Effector memory CD8-positive, alpha-beta T cell (primary cell): ENCODE measurements around the gene FAM131C.
A peak's percentile ranks its signal among the peaks of the same experiment; 100 is the strongest.
"Not testable (repeated sequence)": the region's sequence is repeated elsewhere in the genome, so short reads cannot be mapped to it uniquely, and the experiment has no call there.

ENCODE experiments used
- ATAC-seq: fragments of 150-1000 bp; cut with Tn5 transposase; replicated peaks from 2 replicates; pipeline ENCODE4 v1.10.0; 2021; ENCODE audit warnings: mild to moderate bottlenecking, moderate library complexity
- DNase-seq, 3 experiments: peaks; one replicate each; pipeline ENCODE4 v3.0.0; 2021
- H3K27ac Mint-ChIP-seq, 2 donors: one replicate each; pipeline ENCODE4 v1.8.0; 2022; ENCODE audit warnings: mild to moderate bottlenecking in 2 of 2, mixed read lengths in 2 of 2, moderate library complexity in 2 of 2
- H3K27me3 Mint-ChIP-seq, 2 donors: one replicate each; pipeline ENCODE4 v1.8.0; 2022; ENCODE audit warnings: mixed read lengths in 2 of 2
- H3K36me3 Mint-ChIP-seq: one replicate; pipeline ENCODE4 v1.8.0; 2022; ENCODE audit warnings: mild to moderate bottlenecking, moderate library complexity, mixed read lengths; ENCODE audit not compliant: insufficient read depth
- H3K4me1 Mint-ChIP-seq, 2 donors: one replicate each; pipeline ENCODE4 v1.8.0; 2022; ENCODE audit warnings: low read depth in 2 of 2, mixed read lengths in 2 of 2
- H3K4me3 Mint-ChIP-seq, 2 donors: one replicate each; pipeline ENCODE4 v1.8.0; 2022; ENCODE audit warnings: mild to moderate bottlenecking in 2 of 2, mixed read lengths in 2 of 2, moderate library complexity in 2 of 2
- H3K9me3 Mint-ChIP-seq, 2 donors: one replicate each; pipeline ENCODE4 v1.8.0; 2022; ENCODE audit warnings: mixed read lengths in 2 of 2

FAM131C gene

DNA sequence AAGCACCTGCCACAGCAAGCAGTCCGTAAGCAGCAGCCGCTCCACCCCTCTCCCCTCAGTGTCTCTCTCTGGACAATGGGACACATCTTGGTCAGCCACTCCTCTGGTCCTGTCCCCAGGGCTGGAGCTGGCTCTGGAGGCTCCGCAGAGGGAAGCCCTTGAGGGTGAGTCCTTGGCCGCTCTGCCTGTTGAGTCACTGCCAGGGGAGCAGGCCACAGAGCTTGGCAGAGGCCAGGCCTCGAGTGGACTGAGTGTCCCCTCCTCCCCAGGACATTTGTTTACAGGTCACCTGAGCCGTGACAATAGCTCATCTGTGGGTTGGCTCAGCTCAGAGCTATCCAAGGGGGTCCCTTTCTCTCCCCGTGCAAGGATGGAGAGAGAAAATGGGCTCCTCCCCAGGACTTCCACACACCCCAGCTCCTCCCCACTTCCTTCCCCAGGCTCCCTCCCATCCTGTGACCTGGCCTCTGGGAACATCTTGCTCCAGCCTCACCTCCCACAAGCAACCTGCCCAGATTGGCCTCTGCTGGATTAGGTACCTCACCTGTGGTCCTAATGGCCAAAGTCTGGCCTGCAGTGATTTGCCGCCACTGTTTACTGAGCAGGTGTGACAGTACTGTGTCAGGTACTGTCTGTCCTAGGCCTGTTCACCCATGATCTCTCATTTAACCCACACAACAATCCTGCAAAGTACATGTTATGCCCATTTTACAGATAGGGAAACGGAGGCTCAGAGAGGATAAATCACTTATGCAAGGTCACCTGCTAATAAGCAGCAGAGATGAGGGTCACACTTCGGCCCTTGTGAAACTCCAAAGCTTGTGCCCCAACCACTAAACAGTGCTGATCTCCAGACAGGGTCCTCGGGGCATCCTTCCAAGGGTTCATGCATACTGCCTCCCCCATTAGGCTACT is 4.8 kb downstream of the FAM131C start:
- ATAC-seq = no peak
- H3K9me3 Mint-ChIP-seq = no peaks in the 10 kb centered on the region
- no peak overlapping the region for H3K4me3 Mint-ChIP-seq
- H3K36me3 Mint-ChIP-seq = peaks cover 3% of the 10 kb centered on the region
- DNase-seq = no peak
- no peak overlapping the region for H3K27ac Mint-ChIP-seq
- H3K4me1 Mint-ChIP-seq = peaks cover 24 to 41% of the 10 kb centered on the region in 2 donors
- H3K27me3 Mint-ChIP-seq = peaks cover 11 to 41% of the 10 kb centered on the region in 2 donors

DNA sequence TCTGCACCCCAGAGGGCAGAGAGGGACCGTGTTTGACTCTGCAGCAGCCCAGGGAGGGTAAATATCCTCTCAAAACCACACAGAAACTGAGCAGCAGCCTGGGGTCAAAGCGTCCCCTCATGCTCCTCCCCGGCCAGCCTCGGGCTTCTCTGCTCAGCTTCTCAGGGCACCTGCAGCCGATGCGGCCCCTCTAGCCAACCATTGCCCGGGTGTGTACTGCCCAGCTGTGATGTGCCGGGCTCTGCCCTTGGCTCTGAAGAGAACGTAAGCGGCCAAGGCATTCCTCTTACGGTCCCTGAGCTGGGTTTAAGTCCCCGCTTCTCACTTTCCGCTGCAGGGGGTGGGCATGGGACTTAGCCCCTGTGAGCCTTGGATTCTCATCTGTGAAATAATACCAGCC is 5.5 kb downstream of the FAM131C start:
- Mint-ChIP-seq H3K27ac (no peak overlapping the region), H3K9me3 (no peaks in the 10 kb centered on the region), H3K36me3 (peaks cover 3% of the 10 kb centered on the region)

DNA sequence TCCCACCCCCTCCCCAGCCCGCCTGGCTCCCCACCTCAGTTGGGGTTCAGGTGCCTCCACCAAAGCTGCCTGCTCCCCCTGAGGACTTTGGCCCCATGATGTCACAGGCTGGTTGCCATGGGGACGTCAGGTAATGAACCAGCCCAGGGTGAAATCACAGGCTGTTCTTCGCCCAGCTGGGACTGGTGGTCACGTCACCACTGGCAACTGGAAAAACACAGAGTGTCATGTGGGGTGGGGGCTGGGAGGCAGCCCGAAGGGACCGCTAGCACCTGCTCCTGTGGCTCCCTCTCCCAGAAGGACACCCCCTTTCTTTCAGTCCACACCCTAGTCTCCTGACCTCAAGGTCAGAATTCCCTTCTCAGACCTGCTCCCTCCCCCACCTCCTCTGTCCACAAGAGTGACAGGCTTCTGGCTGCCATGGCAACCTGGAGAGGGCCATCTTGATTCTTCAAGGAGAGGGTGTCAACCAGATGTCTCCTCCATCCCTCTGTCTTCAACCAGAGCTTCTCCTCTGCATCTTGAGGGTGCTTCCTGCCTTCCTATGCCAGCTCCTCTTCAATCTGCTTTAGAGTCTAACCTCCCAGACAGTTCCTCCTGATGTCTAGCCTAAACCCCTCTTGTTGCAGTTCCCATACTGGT is 6.2 kb downstream of the FAM131C start:
- Mint-ChIP-seq H3K27me3 (peaks cover 11 to 40% of the 10 kb centered on the region in 2 donors), H3K9me3 (no peaks in the 10 kb centered on the region), H3K27ac (no peak overlapping the region), H3K4me1 (peaks cover 25 to 41% of the 10 kb centered on the region in 2 donors), H3K36me3 (no peaks in the 10 kb centered on the region), H3K4me3 (no peak overlapping the region)
- DNase-seq (no peak), ATAC-seq (no peak)

More for the DNA sequence above, 5.5 kb downstream of the FAM131C start:
- H3K4me3 Mint-ChIP-seq = no peak overlapping the region
- H3K27me3 Mint-ChIP-seq = peaks cover 11 to 40% of the 10 kb centered on the region in 2 donors
- no peak for DNase-seq
- H3K4me1 Mint-ChIP-seq = peaks cover 25 to 41% of the 10 kb centered on the region in 2 donors
- ATAC-seq = no peak

DNA sequence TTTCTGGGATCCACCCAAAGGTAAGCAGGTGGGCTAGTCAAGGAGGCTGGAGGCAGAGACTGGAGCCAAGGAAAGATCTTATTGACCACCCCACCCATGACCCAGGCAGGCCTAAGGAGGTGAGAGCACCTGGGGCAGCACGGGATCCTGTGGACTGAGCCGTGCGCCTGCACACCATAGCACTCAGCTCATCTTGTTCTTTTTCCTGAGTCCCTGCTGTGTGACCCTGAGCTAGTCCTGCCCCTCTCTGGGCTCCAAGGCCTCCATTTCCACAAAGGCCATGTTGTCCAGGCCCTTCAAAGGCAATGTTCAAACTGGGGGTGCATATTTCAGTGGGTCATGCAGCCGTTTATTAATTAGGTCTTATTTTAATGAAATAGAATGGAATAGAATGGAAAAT is 7.2 kb downstream of the FAM131C start:
- H3K27me3 Mint-ChIP-seq = peaks cover 11 to 40% of the 10 kb centered on the region in 2 donors
- H3K4me3 Mint-ChIP-seq = no peak overlapping the region
- DNase-seq (no peak), ATAC-seq (no peak)
- H3K9me3 Mint-ChIP-seq = no peaks in the 10 kb centered on the region
- H3K27ac Mint-ChIP-seq = no peak overlapping the region
- peaks cover 25 to 38% of the 10 kb centered on the region in 2 donors for H3K4me1 Mint-ChIP-seq
- no peaks in the 10 kb centered on the region for H3K36me3 Mint-ChIP-seq

DNA sequence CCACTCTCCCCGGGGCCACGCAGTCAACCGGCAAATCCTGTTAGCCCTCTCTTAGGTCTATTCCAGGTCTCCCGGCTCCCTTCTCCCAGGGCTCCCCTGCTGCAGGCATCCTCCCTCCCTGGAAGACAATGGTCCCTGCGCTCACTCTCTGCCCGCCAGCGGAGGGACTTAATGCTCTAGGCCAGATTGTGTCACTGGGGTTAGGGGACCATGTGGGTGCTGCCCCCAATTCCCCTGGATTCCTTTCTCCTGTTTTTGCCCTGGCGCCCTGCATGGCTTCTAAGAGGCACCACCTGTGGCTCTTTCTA is 8.2 kb downstream of the FAM131C start:
- Mint-ChIP-seq H3K27me3 (peaks cover 11 to 45% of the 10 kb centered on the region in 2 donors), H3K36me3 (no peaks in the 10 kb centered on the region), H3K4me3 (peak overlapping the region in 1 of 2 donors; percentile 51), H3K9me3 (no peaks in the 10 kb centered on the region), H3K27ac (peak overlapping the region in 1 of 2 donors; percentile 64), H3K4me1 (peaks cover 23 to 29% of the 10 kb centered on the region in 2 donors)
- DNase-seq (no peak), ATAC-seq (no peak)

- H3K4me3 Mint-ChIP-seq = peak overlapping the region in 1 of 2 donors; percentile 51
- H3K27me3 Mint-ChIP-seq = peaks cover 11 to 48% of the 10 kb centered on the region in 2 donors
- ATAC-seq (no peak), DNase-seq (no peak)
- H3K4me1 Mint-ChIP-seq = peaks cover 19 to 24% of the 10 kb centered on the region in 2 donors
- H3K27ac Mint-ChIP-seq = peak overlapping the region in 1 of 2 donors; percentile 37
- no peaks in the 10 kb centered on the region for H3K36me3 Mint-ChIP-seq
- no peaks in the 10 kb centered on the region for H3K9me3 Mint-ChIP-seq
Measured at GRCh38 chr1:16064536-16065268, 8.7 kb downstream of the FAM131C start.

DNA sequence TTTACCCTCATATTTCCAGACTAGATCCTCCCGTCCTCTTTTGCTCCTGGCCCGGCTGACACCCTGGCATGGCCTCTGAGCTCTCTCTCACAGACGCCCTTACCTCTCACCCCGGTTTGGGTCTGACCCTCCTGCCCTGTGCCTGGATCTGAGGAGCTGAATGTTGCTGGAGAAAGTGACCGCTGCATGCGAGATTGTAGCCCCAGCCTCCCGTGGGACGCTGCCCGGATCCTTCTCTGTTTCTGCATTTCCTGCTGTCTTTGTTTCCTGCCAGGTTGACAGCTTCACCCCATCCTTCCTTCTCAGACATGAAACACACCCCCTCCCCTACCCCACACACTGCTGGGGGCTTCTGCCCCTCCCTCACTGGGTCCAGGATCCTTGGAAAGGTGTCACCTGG is 9.5 kb downstream of the FAM131C start:
- DNase-seq = no peak
- peak overlapping the region in 1 of 2 donors; percentile 37 for H3K27ac Mint-ChIP-seq
- H3K9me3 Mint-ChIP-seq = no peaks in the 10 kb centered on the region

DNA sequence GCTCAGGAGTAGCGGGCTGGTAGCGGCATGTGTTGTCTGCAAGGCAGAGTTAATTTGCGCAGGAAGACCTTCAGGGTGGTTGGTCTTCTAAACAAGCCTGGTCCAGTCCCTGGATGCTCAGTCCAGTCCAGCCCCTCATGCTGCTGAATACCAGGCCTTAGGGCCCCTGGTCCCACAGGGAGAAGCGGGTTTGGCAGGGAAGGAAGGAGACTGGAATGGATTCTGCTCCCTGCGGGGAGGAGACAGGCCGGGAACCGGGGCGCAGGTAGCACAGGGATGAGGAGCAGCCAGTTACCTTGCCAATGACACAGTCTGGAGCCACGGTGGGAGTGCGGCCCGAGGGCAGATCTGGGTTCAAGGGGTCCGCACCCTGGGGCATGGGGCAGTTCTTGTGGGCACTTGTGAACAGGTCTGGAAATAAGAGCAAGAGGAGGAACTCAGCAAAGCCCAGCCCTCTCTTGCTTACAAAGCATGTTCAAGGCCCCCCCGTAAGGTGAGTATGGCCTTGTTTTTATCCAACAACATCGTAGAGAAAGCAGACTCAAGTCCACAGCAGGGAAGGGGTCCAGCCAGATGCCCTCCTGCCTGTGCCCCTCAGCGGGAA is 10.1 kb downstream of the FAM131C start:
- no peaks in the 10 kb centered on the region for H3K9me3 Mint-ChIP-seq
- no peaks in the 10 kb centered on the region for H3K36me3 Mint-ChIP-seq
- peaks cover 19 to 21% of the 10 kb centered on the region in 2 donors for H3K4me1 Mint-ChIP-seq
- H3K27ac Mint-ChIP-seq = no peak overlapping the region
- no peak overlapping the region for H3K4me3 Mint-ChIP-seq
- ATAC-seq = no peak
- no peak for DNase-seq
- H3K27me3 Mint-ChIP-seq = peaks cover 11 to 40% of the 10 kb centered on the region in 2 donors

More for the DNA sequence above, 9.5 kb downstream of the FAM131C start:
- H3K36me3 Mint-ChIP-seq = no peaks in the 10 kb centered on the region
- peaks cover 11 to 45% of the 10 kb centered on the region in 2 donors for H3K27me3 Mint-ChIP-seq
- peak overlapping the region in 1 of 2 donors; percentile 36 for H3K4me3 Mint-ChIP-seq
- peaks cover 19 to 24% of the 10 kb centered on the region in 2 donors for H3K4me1 Mint-ChIP-seq
- ATAC-seq = no peak

DNA sequence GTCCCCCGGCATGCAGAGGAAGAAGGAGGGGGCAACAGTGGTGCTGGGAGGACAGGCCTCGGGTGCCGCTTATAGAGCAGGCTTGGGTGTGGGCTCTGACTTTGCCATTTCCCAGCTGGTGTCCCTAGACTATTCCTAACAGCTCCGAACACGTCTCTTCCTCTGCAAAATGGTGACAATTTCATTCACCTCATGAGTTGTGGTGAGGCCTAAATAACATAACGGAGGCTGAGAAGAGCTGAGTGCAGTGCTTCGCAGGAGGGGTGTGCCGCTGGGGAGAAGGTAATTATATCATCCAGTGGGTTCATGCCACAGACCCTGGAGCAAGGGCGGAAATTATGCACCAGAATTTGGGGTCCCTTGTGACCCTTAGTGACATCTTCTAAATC is 10.8 kb downstream of the FAM131C start:
- H3K4me1 Mint-ChIP-seq = peaks cover 19 to 20% of the 10 kb centered on the region in 2 donors

GRCh38 chr1:16061989-16062686 is 11.3 kb downstream of the FAM131C start:
- not testable (repeated sequence) for H3K27ac Mint-ChIP-seq, DNase-seq, ATAC-seq, H3K36me3 Mint-ChIP-seq, H3K4me3 Mint-ChIP-seq, H3K9me3 Mint-ChIP-seq
- Mint-ChIP-seq H3K4me1 (peaks cover 18 to 19% of the 10 kb centered on the region in 2 donors), H3K27me3 (peaks cover 11 to 40% of the 10 kb centered on the region in 2 donors)

More for the DNA sequence above, 10.8 kb downstream of the FAM131C start:
- DNase-seq, H3K36me3 Mint-ChIP-seq, H3K27ac Mint-ChIP-seq, H3K9me3 Mint-ChIP-seq, H3K4me3 Mint-ChIP-seq, ATAC-seq: not testable (repeated sequence)
- peaks cover 11 to 40% of the 10 kb centered on the region in 2 donors for H3K27me3 Mint-ChIP-seq

DNA sequence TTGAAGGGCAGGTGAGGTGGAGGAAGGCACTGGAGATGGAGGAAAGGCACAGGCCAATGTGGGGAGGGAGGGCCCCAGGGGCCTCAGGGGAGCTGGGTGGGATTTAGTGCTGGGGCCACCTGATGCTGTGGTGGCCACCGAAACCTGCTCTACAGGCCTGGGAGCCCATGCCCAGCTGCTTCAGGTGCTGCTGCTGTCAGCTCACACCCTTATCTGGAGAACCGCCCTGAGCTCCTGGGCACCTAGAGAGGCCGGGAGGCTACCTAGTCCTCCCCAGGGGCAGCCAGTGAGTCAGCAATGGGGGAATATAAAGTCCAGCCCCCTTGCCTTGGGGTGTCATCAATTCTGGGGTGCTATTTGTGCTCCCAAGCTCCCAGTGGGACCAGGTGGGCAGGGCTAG is 12.2 kb downstream of the FAM131C start:
- H3K27ac Mint-ChIP-seq = peak overlapping the region in 1 of 2 donors; percentile 18
- H3K9me3 Mint-ChIP-seq = no peaks in the 10 kb centered on the region
- H3K27me3 Mint-ChIP-seq = peaks cover 11 to 40% of the 10 kb centered on the region in 2 donors
- peaks cover 3% of the 10 kb centered on the region for H3K36me3 Mint-ChIP-seq
- H3K4me3 Mint-ChIP-seq = no peak overlapping the region
- H3K4me1 Mint-ChIP-seq = peaks cover 18 to 19% of the 10 kb centered on the region in 2 donors
- DNase-seq (no peak), ATAC-seq (no peak)

GRCh38 chr1:16058394-16059120 is 14.9 kb downstream of the FAM131C start:
- H3K27ac Mint-ChIP-seq, H3K9me3 Mint-ChIP-seq, ATAC-seq, H3K4me3 Mint-ChIP-seq, H3K36me3 Mint-ChIP-seq, DNase-seq, H3K4me1 Mint-ChIP-seq: not testable (repeated sequence)
- H3K27me3 Mint-ChIP-seq = peaks cover 0 to 17% of the 10 kb centered on the region in 2 donors
